CD4-positive, alpha-beta T cell (primary cell): Measurements from ENCODE around the gene VAV2. TPM values are rescaled to one million over a fixed set of nuclear protein-coding genes. Genes with fewer than 3 reads are reported as not detected.
A peak's percentile ranks its signal among the peaks of the same experiment; 100 is the strongest.

Experiments
- ATAC-seq: fragments of 200-7000 bp; cut with Tn5 transposase; one replicate; pipeline ENCODE4 v1.10.0; 2022; ENCODE audit warnings: mild to moderate bottlenecking; ENCODE audit not compliant: poor library complexity
- CTCF ChIA-PET: fragments of 350-600 bp; sonication (Branson Sonifier 250); formaldehyde crosslinking; loops from one replicate; lab custom pipeline; 2021; ENCODE audit warnings: antibody characterized with exemption, inconsistent platforms; lab: Charles Lee
- POLR2A ChIA-PET: fragments of 350-600 bp; sonication (Branson Sonifier 250); formaldehyde crosslinking; loops from one replicate; lab custom pipeline; 2021; ENCODE audit warnings: antibody characterized with exemption, inconsistent platforms; lab: Charles Lee
- DNase-seq, 14 experiments: peaks; one replicate each; pipeline ENCODE4 v3.0.0-alpha.2; 2013 to 2020; ENCODE audit warnings: mixed read lengths in 2 of 14
- H3K27ac ChIP-seq, 2 donors: one replicate each; pipeline versions ENCODE4 v1.5.1 to v1.7.0; 2013; ENCODE audit warnings: low read length in 2 of 2, low read depth in 1 of 2, mild to moderate bottlenecking in 1 of 2
- H3K27me3 ChIP-seq, 2 experiments: 1 replicate in 1 of 2; 2 replicates in 1 of 2; pipeline versions ENCODE4 v1.6.1 to v1.7.0; 2013; ENCODE audit warnings: low read length in 2 of 2, control low read depth in 1 of 2, mild to moderate bottlenecking in 1 of 2, moderate library complexity in 1 of 2; ENCODE audit not compliant: insufficient read depth in 2 of 2, control insufficient read depth in 1 of 2
- H3K36me3 ChIP-seq: one replicate; pipeline ENCODE4 v1.6.1; 2013; ENCODE audit warnings: low read length, control low read depth; ENCODE audit not compliant: insufficient read depth
- H3K4me1 ChIP-seq: one replicate; pipeline ENCODE4 v1.6.1; 2013; ENCODE audit warnings: low read length, control low read depth; ENCODE audit not compliant: insufficient read depth
- H3K4me3 ChIP-seq: one replicate; pipeline ENCODE4 v1.5.1; 2013; ENCODE audit warnings: mild to moderate bottlenecking, low read length, moderate library complexity
- H3K9me3 ChIP-seq, 2 experiments: 1 replicate in 1 of 2; 2 replicates in 1 of 2; pipeline versions ENCODE4 v1.6.1 to v1.7.0; 2013; ENCODE audit warnings: low read length in 2 of 2, mild to moderate bottlenecking in 2 of 2, control low read depth in 1 of 2, moderate library complexity in 1 of 2; ENCODE audit not compliant: control insufficient read depth in 1 of 2, insufficient read depth in 1 of 2
- H3K27ac Mint-ChIP-seq: one replicate; pipeline ENCODE4 v1.8.0; 2020; ENCODE audit warnings: mixed read lengths
- H3K27me3 Mint-ChIP-seq: one replicate; pipeline ENCODE4 v1.8.0; 2021; ENCODE audit warnings: mixed read lengths
- H3K36me3 Mint-ChIP-seq: one replicate; pipeline ENCODE4 v1.8.0; 2021; ENCODE audit warnings: low read depth, mixed read lengths
- H3K4me1 Mint-ChIP-seq: one replicate; pipeline ENCODE4 v1.8.0; 2021; ENCODE audit warnings: low read depth, mixed read lengths
- H3K4me3 Mint-ChIP-seq: one replicate; pipeline ENCODE4 v1.8.0; 2020; ENCODE audit warnings: mild to moderate bottlenecking, mixed read lengths
- H3K9me3 Mint-ChIP-seq: one replicate; pipeline ENCODE4 v1.8.0; 2020; ENCODE audit warnings: mixed read lengths
- intact Hi-C, 2 experiments: fragments of 100-400 bp; cut with DNase I in 1 of 2; cut with micrococcal nuclease in 1 of 2; formaldehyde crosslinking; loops; one replicate each; pipeline versions ENCODE4 v1.15.1 to v1.9.0; 2023 to 2025; cut with DNase I, micrococcal nuclease
- total RNA-seq, 174 experiments: library from RNA in 2 of 174; stranded (reverse) in 2 of 174; gene quantifications; one replicate each; pipeline ENCODE4 v1.2.3 and lab custom pipeline; 2021 to 2026
- TF ChIP-seq, protein P1 (sequence below): fragments of 200-600 bp; IDR thresholded peaks from one replicate; pipeline ENCODE4 v1.8.0; 2022; ENCODE audit warnings: antibody characterized with exemption, mild to moderate bottlenecking

The VAV2 gene
- total RNA-seq, 2 experiments from 2014 or later = 1.6 to 1.7 TPM

DNA sequence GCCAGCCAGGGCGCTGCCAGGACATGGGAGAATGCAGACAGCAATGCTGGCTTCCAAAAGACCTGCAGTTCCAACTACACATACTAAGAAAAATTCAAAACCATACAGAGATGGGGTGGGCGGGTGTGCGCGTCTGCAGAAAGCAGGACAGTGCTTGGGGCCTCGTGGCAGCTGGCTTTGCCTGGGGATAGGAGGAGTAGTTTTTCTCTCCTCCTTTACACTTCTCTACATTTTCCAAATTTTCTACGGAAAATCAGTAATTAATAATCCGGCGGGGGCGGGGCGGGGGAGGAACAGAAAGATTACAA, 210.3 kb downstream of the VAV2 start:
- TF ChIP-seq, protein P1, sequence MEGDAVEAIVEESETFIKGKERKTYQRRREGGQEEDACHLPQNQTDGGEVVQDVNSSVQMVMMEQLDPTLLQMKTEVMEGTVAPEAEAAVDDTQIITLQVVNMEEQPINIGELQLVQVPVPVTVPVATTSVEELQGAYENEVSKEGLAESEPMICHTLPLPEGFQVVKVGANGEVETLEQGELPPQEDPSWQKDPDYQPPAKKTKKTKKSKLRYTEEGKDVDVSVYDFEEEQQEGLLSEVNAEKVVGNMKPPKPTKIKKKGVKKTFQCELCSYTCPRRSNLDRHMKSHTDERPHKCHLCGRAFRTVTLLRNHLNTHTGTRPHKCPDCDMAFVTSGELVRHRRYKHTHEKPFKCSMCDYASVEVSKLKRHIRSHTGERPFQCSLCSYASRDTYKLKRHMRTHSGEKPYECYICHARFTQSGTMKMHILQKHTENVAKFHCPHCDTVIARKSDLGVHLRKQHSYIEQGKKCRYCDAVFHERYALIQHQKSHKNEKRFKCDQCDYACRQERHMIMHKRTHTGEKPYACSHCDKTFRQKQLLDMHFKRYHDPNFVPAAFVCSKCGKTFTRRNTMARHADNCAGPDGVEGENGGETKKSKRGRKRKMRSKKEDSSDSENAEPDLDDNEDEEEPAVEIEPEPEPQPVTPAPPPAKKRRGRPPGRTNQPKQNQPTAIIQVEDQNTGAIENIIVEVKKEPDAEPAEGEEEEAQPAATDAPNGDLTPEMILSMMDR = no peak
- H3K27me3 ChIP-seq = no peaks in the 10 kb centered on the region
- DNase-seq (no peak), ATAC-seq (no peak)
- no peak overlapping the region for H3K4me3 ChIP-seq
- Mint-ChIP-seq H3K4me3 (no peak overlapping the region), H3K4me1 (no peaks in the 10 kb centered on the region), H3K27me3 (no peaks in the 10 kb centered on the region), H3K9me3 (no peaks in the 10 kb centered on the region), H3K36me3 (no peaks in the 10 kb centered on the region), H3K27ac (no peak overlapping the region)
- intact Hi-C loops = loop anchor here (1.0 kb wide), 2 partner anchors 213 to 318 kb away; no protein-coding TSS in a partner anchor
- H3K4me1 ChIP-seq = no peaks in the 10 kb centered on the region
- H3K27ac ChIP-seq = no peak overlapping the region
- no peaks in the 10 kb centered on the region for H3K9me3 ChIP-seq
- ChIA-PET POLR2A (interaction anchor here (2.7 kb wide), 1 partner anchor 212 kb away, joined by 12 read pairs; no protein-coding TSS in a partner anchor), CTCF (interaction anchor here (1.0 to 2.5 kb wide), 5 partner anchors 8 to 317 kb away, joined by 3 to 20 read pairs (median 5); no protein-coding TSS in a partner anchor)
- no peaks in the 10 kb centered on the region for H3K36me3 ChIP-seq

DNA sequence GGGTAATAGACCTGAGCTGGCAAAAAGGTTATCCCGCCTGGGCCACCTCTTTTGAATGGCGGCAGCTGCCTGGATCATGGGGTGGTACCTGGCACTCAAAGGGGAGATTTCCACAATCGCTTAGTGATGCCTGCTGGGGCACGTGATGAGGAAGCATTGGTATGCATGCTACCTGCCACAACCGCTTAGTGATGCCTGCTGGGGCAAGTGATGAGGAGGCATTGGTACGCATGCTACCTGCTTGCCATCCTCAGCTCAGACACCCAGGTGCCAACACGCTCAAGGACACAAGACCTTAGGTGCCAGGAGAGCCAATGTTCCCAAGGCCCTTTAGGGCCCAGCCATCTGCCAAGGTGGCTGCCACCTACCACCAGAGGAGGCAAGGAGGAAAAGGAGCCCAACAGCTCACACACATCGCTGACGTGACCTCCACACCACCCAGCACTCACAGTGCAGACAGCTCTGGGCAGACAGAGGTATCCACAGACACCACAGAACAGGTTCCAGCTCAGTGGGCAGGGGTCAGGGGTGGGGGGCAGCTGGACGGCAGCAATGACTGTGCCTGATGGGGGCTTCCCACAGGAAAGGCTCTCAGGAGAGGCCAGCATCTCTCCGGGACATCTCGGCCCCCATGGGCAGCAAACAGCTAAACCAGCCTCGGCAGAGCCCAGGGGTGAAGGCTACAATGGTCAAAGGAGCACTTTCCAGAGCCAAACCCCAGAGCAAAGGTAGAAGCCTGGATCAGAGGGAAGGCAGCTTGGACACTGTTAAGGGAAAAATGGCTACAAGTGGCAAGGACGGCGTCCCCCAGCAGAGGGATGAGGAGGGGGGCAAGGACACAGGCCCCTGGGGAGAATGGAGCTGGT, 210.9 kb downstream of the VAV2 start:
- ATAC-seq (no peak), DNase-seq (peak in 1 of 14 experiments; percentile 4)
- CTCF ChIA-PET = interaction anchor here (1.0 to 2.5 kb wide), 5 partner anchors 8 to 318 kb away, joined by 3 to 20 read pairs (median 5); no protein-coding TSS in a partner anchor
- H3K27ac Mint-ChIP-seq = no peak overlapping the region
- H3K9me3 ChIP-seq = no peaks in the 10 kb centered on the region
- H3K27ac ChIP-seq = no peak overlapping the region
- H3K36me3 Mint-ChIP-seq = no peaks in the 10 kb centered on the region
- no peak overlapping the region for H3K4me3 Mint-ChIP-seq
- intact Hi-C loops = no loop called here
- TF ChIP-seq, protein P1 = no peak
- POLR2A ChIA-PET = interaction anchor here (2.7 kb wide), 1 partner anchor 213 kb away, joined by 12 read pairs; no protein-coding TSS in a partner anchor
- no peak overlapping the region for H3K4me3 ChIP-seq
- H3K36me3 ChIP-seq = no peaks in the 10 kb centered on the region
- H3K27me3 Mint-ChIP-seq = no peaks in the 10 kb centered on the region
- H3K27me3 ChIP-seq = no peaks in the 10 kb centered on the region
- H3K4me1 ChIP-seq = no peaks in the 10 kb centered on the region
- H3K9me3 Mint-ChIP-seq = no peaks in the 10 kb centered on the region
- no peaks in the 10 kb centered on the region for H3K4me1 Mint-ChIP-seq

DNA sequence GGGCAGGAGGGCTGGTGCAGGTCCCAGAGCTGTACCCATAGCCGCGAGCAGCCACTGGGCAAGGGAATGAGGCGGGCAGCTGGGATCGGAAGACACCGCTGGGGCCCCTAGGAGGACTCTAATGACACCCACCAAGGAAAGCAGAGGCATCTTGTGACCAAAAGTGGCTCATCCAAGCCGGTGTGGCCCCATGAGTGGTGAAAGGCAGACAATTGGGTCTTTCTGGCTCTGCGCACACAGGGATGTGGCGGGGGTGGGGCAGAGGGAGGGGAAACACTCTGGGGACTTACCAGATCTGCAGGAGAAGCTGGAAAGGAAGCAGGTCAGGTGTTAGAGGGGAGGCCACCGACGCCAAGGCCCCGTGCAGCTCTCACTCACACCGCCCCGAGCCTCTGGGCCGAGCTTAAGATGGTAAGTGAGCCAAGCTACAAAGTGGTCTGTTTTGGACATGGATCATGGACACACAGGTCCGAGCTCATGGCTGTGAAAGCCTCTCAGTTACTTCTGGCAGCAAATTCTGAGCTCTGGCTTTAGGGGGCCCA, 211.6 kb downstream of the VAV2 start:
- ATAC-seq = no peak
- intact Hi-C loops = no loop called here
- no peaks in the 10 kb centered on the region for H3K36me3 ChIP-seq

More for the DNA sequence above, 211.6 kb downstream of the VAV2 start:
- no peaks in the 10 kb centered on the region for H3K4me1 ChIP-seq
- no peak overlapping the region for H3K4me3 ChIP-seq
- H3K9me3 ChIP-seq = no peaks in the 10 kb centered on the region
- no peaks in the 10 kb centered on the region for H3K27me3 ChIP-seq
- CTCF ChIA-PET = interaction anchor here (2.5 kb wide), 1 partner anchor 214 kb away, joined by 20 read pairs; no protein-coding TSS in a partner anchor
- POLR2A ChIA-PET = interaction anchor here (2.7 kb wide), 1 partner anchor 213 kb away, joined by 12 read pairs; no protein-coding TSS in a partner anchor
- Mint-ChIP-seq H3K27ac (no peak overlapping the region), H3K27me3 (no peaks in the 10 kb centered on the region), H3K36me3 (peaks cover 1% of the 10 kb centered on the region), H3K4me1 (no peaks in the 10 kb centered on the region), H3K4me3 (no peak overlapping the region), H3K9me3 (peaks cover under 1% of the 10 kb centered on the region)
- H3K27ac ChIP-seq = no peak overlapping the region
- TF ChIP-seq, protein P1 = no peak
- DNase-seq = no peak
